NT2/D1 (cell line): Measurements from ENCODE around the gene PSG1.
"Not testable (repeated sequence)": the region's sequence is repeated elsewhere in the genome, so short reads cannot be mapped to it uniquely, and the experiment has no call there.

Experiments used
- DNase-seq: peaks from one replicate; pipeline ENCODE4 v3.0.0-alpha.2; 2011; ENCODE audit warnings: low read depth, low spot score
- H3K27me3 ChIP-seq: 2 replicates; pipeline ENCODE4 v1.6.0; 2011; ENCODE audit warnings: mild to moderate bottlenecking; ENCODE audit not compliant: insufficient read length, insufficient read depth
- H3K36me3 ChIP-seq: 2 replicates; pipeline ENCODE4 v1.6.1; 2011; ENCODE audit warnings: mild to moderate bottlenecking, low read length, mixed read lengths; ENCODE audit not compliant: insufficient read depth, insufficient read length
- H3K4me1 ChIP-seq: 2 replicates; pipeline ENCODE4 v1.5.1; 2011; ENCODE audit not compliant: insufficient read depth, insufficient read length
- H3K4me3 ChIP-seq: 2 replicates; pipeline ENCODE4 v1.5.1; 2011; ENCODE audit warnings: low read depth; ENCODE audit not compliant: insufficient read length
- H3K9ac ChIP-seq: 2 replicates; pipeline ENCODE4 v1.6.0; 2011; ENCODE audit warnings: low read depth; ENCODE audit not compliant: insufficient read length
- H3K9me3 ChIP-seq: 2 replicates; pipeline ENCODE4 v1.5.1; 2011; ENCODE audit warnings: mild to moderate bottlenecking, low read length; ENCODE audit not compliant: insufficient read depth

The PSG1 gene

DNA sequence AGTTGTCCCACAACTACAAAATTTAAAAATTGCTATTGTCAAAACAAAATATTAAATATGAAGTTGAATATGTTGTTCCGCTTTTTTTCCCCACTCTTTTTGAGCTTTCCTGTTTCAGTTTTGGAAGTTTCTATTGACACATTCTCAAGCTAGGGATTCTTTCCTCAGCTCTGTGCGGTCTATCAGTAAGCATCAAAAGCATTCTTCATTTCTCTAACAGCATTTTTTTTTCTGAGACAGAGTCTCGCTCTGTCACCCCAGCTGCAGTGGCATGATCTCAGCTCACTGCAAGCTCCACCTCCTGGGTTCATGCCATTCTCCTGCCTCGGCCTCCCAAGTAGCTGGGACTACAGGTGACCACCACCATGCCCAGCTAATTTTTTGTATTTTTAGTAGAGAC lies 33.4 kb upstream of the PSG1 start:
- not testable (repeated sequence) for H3K27me3 ChIP-seq, DNase-seq, H3K9ac ChIP-seq, H3K36me3 ChIP-seq, H3K4me3 ChIP-seq, H3K9me3 ChIP-seq, H3K4me1 ChIP-seq

DNA sequence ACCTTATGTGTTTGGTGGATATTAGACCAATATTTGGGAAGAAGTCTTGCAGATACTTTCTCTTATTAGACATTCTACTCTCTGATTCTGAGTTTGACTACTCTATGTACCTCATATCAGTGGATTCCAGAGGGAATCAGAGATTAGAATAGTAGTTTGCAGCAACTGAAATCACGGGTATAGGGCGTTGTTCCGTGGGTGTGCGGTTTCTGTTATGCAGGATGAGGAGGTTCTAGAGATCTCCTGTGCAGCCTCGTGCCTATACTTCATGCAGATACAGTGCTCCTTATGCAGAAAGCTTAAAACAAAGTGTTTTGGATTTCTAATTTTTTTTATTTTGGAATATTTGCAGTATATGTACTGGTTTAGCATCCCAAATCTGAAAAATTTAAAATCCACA lies 32.2 kb upstream of the PSG1 start:
- H3K9ac ChIP-seq, H3K9me3 ChIP-seq, DNase-seq, H3K27me3 ChIP-seq, H3K36me3 ChIP-seq, H3K4me1 ChIP-seq, H3K4me3 ChIP-seq: not testable (repeated sequence)

DNA sequence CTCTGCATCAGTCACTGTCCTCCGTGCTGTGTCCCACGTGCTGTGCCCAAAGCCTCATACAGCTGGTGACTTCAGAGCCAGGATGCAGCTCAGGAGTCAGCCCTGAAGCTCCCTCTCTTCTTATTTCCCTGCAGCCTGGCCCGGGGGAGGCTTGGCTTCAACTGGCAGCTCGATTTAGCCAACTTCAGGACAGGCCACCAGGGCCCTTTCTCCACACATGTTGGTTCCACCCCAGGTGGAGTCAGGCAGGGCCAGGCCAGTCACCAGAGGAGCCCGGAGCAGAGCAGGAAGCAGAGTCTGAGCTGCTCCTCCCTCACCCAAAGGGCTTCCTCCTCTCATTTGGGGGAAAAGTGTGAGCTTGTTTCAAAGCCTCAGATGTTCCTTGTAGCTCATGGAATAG lies 26.6 kb upstream of the PSG1 start:
- H3K9ac ChIP-seq, H3K4me1 ChIP-seq, H3K36me3 ChIP-seq: not testable (repeated sequence)

DNA sequence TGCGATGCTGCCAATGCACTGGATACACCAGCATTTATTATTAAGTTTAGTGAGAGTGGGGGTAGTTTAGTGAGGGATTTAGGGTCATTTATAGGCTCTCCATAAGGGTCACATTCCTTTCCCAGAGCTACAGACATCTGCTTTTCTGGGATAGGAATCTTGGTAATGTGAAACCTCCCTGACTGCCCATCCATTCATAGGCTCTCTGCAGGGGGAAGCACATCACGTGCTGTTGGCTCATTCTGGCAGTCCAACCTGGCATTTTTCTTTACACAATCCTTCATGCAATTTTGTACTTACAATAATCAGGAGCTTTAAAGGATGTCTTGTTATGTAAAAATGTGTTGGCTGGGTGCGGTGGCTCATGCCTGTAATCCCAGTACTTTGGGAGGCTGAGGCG lies 21.0 kb upstream of the PSG1 start:
- H3K9me3 ChIP-seq, H3K9ac ChIP-seq, H3K27me3 ChIP-seq, H3K4me1 ChIP-seq, H3K4me3 ChIP-seq, H3K36me3 ChIP-seq: not testable (repeated sequence)
- peak; percentile 15 for DNase-seq

More for the DNA sequence above, 26.6 kb upstream of the PSG1 start:
- H3K27me3 ChIP-seq, H3K4me3 ChIP-seq, H3K9me3 ChIP-seq, DNase-seq: not testable (repeated sequence)

DNA sequence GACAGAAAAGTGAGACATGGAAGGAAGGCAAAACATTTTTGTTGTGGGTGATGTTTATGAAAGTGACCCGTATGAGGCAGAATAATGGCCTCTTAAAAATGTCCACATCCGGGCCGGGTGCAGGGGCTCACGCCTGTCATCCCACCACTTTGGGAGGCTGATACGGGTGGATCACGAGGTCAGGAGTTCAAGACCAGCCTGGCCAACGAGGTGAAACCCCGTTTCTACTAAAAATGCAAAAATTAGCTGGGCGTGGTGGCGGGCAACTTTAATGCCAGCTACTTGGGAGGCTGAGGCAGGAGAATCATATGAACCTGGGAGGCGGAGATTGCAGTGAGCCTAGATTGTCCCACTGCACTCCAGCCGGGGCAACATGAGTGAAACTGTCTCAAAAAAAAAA lies 20.2 kb upstream of the PSG1 start:
- H3K27me3 ChIP-seq, H3K36me3 ChIP-seq, H3K9me3 ChIP-seq, H3K4me1 ChIP-seq, H3K4me3 ChIP-seq, DNase-seq, H3K9ac ChIP-seq: not testable (repeated sequence)

DNA sequence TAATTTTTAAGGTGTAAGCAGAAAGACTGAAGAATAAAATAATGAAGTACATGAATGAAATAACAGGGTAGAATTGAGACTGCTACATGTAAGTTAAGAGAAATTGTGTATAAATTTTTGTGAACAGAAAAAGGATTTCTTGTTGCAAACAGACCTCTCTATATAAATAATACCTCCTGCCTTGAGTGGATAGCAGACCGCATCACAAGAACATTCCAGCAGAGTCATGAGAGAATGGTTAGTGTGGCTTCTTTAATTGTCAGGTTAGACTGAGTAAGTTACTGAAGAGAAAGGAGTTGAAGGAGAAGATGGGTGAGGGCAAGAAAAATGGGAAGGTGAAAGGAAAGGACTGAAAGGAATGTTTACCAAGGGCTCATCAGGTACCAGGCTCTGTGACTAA lies 19.6 kb upstream of the PSG1 start:
- not testable (repeated sequence) for H3K4me1 ChIP-seq, H3K4me3 ChIP-seq, H3K36me3 ChIP-seq, H3K9ac ChIP-seq, H3K9me3 ChIP-seq, DNase-seq, H3K27me3 ChIP-seq

DNA sequence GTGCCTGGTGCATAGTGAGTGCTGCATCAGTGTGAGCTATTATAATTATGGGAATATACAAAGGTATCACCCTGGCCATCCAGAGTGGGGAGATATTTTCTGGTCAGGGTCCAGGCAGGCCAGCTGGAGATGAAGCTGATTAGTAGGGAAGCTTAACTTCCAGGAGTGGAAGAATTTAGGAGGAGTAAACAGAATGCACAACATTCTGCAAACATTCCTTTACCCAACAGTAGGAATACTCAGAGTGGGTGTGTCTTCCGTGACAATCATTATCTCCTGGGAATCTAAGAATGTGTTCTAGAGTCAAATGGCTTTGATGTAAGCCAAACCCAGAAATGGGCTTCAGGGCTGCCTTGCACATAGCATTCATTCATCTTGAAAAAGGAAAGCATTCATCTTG lies 19.1 kb upstream of the PSG1 start:
- not testable (repeated sequence) for H3K4me3 ChIP-seq, H3K36me3 ChIP-seq, DNase-seq, H3K9me3 ChIP-seq, H3K27me3 ChIP-seq, H3K4me1 ChIP-seq, H3K9ac ChIP-seq

DNA sequence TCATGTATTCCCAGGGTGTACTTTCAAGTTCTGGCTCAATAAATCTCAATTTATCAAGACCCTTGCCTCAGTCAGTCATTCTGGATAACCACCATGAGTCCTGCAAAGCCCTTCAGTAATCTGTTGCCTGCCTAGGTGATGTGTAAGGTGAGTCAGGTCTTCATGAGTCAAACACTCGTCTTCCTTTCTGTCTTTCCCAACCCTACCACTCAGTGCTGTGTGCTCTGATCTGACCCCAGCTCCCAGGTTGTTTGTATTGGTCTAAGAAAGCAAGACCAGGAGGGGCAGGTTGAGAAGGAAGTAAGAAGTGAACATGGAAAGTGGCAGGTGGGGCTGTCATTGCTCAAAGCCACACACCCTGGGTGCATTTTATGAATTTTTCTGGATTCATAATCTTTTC lies 18.2 kb upstream of the PSG1 start:
- H3K9me3 ChIP-seq, H3K9ac ChIP-seq, H3K36me3 ChIP-seq, H3K27me3 ChIP-seq, DNase-seq, H3K4me1 ChIP-seq, H3K4me3 ChIP-seq: not testable (repeated sequence)

DNA sequence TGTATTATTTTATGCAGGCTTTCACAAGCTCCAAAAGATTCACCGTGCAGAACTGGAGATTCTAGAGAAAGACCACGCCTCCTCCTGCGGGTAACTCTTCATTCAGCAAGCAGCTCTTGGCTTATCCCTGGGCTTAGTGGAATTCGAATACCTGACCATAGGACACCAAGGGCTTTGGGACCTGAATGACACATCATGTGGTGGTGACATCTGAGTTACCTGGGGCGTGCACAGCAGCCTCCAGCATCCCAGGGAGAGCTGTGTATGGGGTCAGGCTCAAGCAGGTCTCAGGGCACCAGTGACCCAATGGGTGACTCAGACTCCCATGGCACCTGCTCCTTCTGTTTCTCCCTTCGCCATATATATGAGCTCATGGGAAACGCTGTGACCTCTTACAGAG lies 10.9 kb upstream of the PSG1 start:
- H3K9ac ChIP-seq, DNase-seq, H3K36me3 ChIP-seq, H3K9me3 ChIP-seq, H3K4me3 ChIP-seq, H3K4me1 ChIP-seq, H3K27me3 ChIP-seq: not testable (repeated sequence)

DNA sequence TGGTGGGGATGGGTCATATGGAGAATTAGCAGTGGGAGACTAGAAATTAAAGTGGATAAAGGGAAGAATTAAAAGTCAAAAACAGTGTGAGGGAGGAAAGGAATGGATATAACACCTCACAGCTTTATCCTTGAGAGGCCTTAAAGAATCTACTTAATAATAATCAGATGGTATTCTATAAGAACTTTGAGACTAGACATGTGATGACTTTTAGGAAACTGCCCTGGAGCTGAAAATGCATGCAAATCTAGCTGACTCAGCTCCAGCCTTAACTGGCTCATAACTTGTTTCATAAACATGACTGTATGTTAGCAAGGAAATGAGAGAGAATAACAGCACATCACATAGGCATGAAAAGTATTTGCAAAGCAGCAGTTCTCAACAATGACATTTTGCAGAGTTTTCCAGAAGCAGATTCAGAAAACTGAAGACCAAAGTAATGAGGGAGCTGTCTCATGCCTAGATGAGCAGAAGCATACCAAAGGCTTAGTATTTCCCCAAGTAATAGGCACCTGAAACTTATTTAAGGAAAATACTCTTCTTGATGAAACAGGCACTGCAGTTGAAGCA lies 8.4 kb upstream of the PSG1 start:
- not testable (repeated sequence) for DNase-seq, H3K4me3 ChIP-seq, H3K9me3 ChIP-seq, H3K27me3 ChIP-seq, H3K4me1 ChIP-seq, H3K36me3 ChIP-seq, H3K9ac ChIP-seq

DNA sequence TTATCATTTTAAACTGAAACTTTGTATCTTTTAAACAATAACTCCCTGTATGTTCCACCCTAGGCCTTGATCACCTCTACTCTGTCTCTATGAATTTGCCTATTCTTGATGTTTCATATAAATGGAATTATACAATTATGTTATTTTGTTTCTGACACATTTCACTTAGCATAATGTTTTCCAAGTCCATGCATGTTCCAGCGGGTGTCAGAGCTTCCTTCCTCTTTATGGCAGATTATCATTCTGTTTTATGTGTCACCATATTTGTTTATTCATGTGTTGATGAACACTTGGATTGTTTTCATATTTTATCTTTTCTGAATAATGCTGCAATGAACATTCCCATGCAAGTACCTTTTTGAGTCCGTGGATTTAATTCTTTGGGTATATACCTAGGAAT lies 3.2 kb upstream of the PSG1 start:
- DNase-seq, H3K4me1 ChIP-seq, H3K9me3 ChIP-seq, H3K4me3 ChIP-seq, H3K9ac ChIP-seq, H3K36me3 ChIP-seq, H3K27me3 ChIP-seq: not testable (repeated sequence)

DNA sequence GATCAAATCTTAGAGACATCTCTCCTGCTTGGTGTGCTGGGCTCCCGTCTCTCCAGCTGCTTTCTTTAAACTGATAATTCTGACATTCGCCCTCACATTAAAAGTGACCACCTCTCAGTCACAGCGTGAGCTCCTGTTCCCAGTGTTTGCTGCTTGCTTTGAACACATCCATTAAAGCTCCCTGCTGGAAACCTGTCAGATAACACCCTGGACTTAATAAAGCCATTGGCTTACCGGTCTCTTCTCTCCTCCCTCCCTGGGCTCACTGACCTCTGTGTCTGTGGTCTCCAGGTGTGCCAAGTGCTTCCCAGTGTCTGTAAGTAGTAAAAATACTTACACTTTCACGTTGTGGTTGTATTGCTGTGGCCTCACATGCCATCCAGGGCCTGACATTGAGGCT lies 2.5 kb upstream of the PSG1 start:
- DNase-seq, H3K9ac ChIP-seq, H3K36me3 ChIP-seq, H3K4me3 ChIP-seq, H3K4me1 ChIP-seq, H3K27me3 ChIP-seq, H3K9me3 ChIP-seq: not testable (repeated sequence)

DNA sequence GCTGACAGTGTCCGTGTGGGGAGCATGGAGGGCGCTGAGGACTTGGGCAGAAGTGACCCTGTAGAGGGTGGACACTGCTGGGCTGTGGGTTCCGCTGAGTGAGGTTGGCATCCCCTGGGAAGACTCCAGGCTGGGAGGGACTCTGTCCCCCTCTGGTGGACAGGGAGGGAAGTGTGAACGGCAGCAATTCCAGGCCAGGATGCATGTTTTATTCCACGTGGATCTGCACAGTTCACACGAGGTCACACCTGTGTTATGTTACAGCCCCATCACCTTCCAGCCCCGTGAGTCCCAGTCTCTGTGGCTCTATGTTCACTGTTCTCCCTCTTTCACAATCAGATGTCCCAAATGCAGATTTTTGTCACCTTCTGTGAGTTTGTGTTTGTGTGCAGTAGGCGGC lies 1.8 kb upstream of the PSG1 start:
- not testable (repeated sequence) for H3K9ac ChIP-seq, H3K4me3 ChIP-seq, H3K9me3 ChIP-seq, H3K36me3 ChIP-seq, H3K4me1 ChIP-seq, H3K27me3 ChIP-seq, DNase-seq
